ENCODE measurements around the gene ATXN1.

Gene ATXN1

DNA sequence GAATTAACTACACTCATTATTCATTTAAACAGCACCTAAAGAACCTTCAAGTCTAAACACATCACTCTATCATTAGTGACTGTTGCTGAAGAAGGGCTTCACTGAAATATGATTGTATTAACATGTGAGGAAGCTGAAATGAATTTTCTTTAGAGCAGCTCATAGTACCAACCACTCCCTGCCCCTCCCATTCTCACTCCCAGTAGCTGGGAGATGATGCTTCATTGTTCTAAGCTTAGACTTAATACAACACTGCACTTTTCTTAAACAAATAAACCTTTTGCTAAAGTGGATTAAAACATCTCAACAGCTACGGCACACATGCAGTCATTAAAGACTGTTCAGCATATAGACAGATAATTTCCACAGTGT lies 63.1 kb downstream of the ATXN1 start:
- DNase-seq (ENCODE audit: low spot score) = no peak

DNA sequence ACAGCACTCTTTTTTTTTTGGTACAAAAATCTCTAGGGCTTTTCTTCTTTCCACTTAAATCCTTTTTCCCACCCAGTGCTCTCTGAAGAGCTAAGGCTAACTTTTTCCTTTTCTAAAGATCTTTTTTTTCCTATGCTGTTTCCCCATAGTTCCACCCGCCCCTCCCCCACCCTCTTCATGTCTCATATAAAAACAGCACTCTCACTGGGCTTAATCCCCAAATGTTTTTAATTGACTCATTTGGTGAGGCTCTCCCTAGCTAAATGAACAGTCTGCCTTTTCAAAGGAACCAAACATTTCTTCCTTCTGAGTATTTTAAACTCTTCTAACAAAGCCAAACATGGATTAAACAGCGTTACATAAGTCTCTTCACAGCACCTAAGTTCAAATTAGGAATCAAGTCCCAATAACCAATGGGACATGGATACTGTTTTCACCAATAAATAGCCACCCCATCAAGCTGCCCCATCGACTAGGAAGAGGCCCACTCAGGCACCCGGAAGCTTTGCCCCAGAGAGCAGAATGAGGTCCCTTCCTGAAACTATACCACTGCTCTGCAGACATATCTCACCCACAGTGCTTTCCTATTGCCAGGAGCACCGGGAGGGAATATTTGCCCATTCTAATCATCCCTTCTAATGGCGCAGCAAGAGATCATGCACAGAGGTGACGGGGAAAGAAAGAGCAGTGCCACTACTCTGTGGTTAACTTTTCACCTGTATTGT lies 63.7 kb downstream of the ATXN1 start:
- no peak for DNase-seq (ENCODE audit: low spot score)

DNA sequence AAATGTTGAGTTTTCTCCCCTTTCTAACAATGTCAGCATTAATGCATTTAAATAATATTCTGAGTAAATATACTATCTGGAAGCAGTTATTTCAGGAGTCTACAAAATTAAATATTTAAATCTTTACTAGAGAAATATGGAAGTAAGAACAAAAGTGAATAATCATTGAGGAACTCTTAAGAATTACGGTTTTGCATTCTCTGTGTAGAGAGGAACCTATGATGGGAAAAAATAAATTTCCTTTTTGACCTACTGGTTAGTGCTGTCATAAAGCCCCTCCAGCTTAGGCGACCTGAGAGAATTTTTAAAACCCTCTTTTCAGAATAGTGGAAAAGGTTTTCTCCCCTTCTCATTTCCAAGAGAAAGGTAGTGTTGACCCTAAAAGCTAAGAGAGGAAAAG lies 64.8 kb downstream of the ATXN1 start:
- no peak for DNase-seq (ENCODE audit: low spot score)

DNA sequence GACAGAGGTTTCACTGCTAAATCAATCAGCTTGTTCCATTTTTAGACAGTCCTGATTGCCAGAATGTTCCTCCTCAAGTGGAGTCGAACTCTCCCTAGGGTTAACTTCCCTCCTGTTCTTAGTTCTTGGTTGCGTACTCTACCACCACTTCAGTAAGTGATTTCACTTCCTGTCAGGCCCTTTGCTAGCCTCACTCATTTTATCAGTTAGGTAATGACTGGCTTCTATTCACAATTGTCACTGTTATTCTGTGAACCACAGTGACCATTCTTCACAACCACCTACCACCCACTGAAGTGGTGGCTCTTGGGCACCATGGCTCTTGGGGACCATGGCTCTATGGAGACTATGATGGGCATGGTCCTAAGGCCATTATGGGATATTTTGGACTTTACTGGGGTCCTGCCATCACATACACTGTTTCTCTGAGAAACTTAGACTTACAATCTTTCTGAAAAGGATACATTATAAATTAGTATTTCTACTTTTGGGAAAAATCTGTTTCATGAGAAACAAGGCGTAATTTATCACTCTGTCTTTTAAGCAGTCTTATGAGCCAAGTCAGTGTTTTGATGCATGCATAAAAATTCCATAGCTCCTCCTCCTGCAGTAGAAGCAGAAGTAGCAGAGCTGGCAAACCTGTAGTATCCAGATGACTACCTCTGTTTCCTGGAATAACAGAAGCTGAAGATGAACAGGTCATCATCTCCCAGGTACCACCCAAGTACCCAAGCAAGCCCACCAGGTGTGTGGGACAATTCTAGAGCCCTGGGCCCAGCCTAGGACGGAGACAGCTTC lies 66.3 kb downstream of the ATXN1 start:
- no peak for DNase-seq (ENCODE audit: low spot score)

DNA sequence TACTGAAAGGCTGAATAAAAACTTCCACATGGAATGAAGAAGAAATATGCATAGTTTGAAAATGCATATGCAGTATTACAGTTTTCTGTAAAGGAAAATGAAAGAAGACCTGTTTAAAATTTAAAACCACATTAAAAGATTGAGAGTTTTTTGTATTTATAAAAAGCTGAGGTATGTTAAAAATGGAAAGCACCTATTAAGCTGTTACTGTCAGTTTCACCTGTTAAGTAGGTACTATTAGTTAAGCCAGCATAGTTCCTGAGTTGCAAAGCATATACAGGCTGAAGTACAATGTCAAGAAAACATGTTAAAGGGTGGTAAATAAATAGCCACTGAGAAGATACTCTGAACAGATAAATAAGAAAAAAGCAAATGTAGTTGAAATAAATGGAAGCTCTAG lies 69.9 kb downstream of the ATXN1 start:
- DNase-seq (ENCODE audit: low spot score) = no peak

DNA sequence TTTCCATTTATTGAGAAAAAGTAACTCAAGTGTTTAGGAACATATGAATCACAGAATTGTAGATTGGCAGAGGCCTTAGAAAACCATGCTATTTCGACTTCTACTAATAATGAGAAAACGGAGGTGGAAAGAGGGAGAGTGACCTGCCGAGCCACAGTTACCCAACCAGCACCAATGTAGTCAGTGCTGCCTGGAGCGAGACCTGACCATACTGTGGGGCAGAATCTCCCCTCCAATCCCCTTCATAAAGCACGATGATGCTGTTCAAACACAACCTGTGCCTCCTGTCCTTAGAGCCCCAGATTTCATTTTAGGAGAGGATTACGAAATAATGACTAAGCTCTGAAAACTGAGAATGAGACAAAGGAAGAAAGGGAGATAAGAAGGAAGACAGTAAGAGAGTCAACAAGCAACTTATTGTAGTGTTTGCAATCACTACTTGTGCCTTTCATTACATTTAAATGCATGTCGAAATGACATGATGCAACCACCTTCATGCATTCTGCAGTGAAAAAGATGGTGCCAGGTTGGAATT lies 70.6 kb downstream of the ATXN1 start:
- no peak for DNase-seq (ENCODE audit: low spot score)

DNA sequence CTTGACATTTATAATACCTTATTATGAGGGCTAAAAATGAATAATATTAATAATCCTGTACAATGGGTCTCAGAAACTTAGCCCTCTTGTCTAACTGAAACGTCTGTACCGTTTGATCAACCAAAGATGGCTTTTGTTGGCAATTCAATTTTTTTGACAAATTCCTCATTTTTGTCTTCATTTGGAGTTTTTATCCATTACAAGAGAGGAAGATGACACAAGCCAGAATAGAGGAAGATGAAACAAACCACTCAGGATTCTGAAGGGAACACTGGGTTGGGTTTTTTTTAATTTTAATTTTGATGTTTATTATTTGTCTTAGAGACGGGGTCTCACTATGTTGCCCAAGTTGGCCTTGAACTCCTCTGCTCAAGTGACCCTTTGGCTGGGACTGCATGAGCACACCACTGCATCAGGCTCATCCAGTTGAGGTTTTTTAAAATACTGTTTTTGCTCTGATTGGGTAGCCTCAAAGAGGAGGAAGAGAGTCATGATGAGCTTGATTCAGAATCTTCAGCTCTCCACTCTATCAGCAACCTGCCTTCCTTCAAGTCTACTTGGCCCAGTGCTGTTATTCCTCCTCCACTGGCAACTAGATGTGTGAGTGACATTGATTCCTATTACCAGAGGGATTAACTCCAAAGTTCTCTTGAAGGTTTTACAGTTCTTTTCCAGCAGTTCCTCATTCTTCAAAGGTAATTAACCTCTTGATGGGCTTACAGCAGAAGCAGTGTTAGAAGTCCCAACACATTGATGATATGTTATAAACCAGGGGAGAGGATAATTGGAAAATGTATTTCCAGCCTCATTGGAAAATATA lies 71.3 kb downstream of the ATXN1 start:
- DNase-seq (ENCODE audit: low spot score) = no peak

DNA sequence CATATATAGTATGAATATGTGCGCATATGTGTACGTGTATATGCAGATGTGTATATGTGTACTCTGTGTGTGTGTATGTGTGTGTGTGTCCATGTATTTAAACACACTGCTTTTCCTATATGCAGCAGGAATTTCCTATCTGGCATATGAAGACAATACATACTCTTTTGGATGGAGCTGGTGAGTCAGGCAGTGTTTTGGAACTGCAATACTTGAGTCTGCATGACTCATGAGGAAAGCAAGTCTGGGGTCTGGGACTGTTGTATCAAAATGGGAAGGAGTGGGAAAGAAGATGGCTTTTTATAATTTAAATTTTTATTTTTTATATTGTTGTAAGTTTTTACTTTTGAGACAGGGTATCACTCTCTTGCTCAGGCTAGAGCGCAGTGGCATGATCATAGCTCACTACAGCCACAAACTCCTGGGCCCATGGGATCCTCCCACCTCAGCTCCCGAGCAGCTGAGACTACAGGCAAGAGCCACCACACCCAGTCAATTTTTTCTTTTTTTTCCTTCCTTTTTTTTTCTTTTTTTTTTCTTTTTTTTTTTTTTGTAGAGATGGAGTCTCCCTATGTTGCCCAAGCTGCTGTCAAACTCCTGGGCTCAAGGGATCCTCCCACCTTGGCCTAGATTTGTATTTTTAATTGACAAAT lies 72.2 kb downstream of the ATXN1 start:
- DNase-seq (ENCODE audit: low spot score) = peak; percentile 92

DNA sequence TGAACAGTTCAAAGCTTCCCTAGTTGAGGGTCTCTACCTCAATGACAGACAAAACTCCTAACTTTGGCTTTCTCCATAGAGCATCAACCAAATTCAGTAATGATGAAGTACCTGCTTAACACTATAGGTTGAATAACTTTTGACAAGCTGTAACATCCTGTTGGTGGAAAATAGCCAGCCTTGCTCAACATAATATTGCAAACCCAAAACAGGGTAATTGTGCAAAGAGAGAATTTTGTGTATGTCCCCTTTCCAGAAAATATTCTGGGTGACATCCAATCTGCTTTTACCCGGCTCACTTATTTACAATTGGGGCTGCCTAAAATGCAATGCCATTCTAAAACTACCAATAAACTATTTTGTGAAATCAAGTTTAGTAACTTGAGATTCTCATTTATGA lies 72.8 kb downstream of the ATXN1 start:
- no peak for DNase-seq (ENCODE audit: low spot score)

DNA sequence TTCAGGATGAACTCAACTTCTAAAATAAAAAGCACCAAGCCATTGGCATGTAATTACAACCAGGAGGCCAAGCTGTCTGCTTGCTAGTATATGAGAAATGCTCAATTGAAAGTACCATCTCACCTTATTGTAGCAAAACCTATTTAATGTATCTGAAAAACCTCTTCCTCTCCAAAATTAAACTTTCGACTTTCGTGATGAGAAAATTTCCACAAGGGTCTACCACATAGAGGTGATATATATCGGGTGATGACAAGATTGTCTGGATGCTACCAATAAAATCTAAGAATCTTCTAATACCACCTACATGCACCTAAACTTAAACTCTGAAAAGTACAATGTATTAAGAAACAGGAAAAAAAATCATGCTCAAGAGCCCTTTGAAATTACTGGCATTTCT lies 74.2 kb downstream of the ATXN1 start:
- no peak for DNase-seq (ENCODE audit: low spot score)

DNA sequence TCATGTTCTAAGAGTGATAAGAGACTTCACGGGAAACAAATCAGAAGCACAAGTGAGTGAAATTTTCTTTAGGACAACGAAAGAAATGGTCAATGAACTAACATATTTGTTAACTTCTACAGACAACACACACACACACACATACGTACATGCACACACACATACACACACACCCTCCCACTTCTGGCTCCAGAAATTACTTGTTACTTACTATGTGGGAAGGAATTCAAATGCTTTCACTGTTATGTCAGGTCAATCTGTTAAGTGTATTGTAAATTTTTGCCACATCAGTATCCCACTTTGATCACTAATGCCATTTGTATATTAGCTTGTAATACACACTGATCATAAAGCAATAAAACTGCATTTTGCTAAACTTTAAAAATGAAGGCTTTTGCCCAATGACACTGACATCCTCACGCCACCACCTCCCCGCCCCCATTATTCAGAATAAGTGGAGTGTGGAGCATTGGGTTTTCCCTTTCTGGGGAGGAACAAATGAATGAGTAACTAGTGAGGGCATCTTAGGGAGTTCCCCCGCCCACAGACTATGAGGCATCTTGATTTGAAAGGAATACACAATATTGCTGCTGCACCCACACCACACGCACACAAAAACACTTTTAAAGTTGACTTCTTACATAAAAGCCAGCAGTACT lies 76.2 kb downstream of the ATXN1 start:
- DNase-seq (ENCODE audit: low spot score) = no peak

DNA sequence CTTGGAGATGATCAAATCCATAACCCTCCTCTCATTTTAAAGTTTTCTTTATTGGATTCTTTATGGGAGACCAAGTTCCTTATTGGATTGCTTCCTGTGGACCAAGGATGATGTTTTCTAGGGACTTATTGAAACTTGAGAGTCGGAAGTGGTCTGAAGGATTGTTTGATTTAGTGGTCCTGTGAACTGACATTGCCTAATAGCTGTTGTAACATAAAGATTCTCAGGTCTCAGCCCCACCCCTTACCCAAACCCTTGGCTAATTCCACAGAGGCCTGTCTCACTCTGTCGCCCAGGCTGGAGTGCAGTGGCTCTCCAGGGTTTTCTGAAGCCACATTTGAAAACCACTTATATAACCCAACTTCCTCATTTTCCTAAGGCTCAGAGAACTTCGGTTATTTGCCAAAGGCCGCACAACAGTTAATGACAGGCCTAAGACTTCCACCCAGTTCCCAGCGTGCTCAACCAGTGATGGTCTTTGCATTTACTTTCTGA lies 77.0 kb downstream of the ATXN1 start:
- no peak for DNase-seq (ENCODE audit: low spot score)

DNA sequence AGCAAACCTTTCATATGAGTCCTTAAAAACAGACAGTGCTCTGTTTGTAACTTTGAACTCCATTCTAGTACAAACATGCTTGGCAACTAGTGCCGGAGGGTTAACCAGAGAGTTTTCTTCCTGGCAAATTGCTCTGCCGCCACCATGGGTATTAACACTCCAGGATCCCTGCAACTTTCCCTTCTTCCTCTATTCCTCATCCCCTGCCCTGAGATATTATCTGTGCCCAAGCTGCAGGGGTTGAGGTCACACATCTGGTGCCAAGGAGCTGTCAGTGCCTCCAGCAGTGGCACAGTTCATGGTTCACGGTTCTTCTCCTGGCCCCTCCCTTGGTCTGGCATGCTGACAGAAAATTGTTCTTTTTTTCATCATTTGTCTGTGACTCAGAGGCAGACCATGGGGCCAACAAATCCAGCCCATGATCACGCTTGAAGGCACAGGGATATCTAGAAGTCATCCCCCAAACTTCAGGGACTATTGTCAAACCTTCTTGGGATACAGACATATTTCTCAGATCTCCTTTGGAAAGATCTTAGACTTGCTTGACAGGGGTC lies 77.5 kb downstream of the ATXN1 start:
- no peak for DNase-seq (ENCODE audit: low spot score)

DNA sequence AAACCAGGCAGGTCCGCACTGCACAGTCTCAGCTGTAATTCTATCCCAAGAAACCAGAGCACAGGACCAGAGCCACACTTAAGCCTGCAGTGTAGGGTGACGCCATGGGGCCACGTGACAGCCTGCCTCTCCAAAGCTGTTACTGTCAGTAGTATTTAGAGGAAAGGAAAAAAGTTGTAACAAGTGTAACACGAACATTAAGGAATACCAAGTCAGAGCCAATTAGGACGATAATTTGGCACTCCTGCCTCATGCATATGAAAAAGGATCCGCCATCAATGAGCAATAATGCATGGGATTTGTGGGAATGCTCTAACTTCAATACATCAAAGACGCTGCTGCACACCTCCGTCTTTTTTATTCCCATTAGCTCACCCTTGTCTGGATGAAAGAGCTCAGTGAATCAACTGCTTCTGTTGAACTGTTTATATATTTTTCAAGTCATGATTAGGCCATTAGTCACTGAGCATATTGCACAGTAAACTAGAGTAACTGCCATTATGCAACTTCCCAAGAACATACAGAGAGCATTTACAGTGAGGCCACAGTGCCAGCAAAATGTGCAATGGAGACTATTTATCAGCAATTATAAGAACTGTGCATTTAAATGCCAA lies 79.9 kb downstream of the ATXN1 start:
- DNase-seq (ENCODE audit: low spot score) = peak; percentile 36

DNA sequence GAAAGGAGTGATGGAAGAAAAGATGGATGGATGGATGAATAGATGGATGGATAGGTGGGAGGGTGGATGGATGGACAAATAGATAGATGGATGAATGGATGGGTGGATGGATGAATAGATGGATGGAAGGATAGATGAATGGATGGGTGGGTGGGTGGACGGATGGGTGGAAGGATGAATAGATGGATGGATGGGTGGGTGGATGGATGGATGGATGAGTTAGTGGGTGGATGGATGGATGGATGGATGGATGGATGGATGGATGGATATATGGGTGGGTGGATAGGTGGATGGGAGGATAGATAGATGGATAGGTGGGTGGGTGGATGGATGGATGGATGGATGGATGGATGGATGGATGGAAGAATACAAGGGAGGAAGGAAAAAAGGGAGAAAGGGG lies 82.2 kb downstream of the ATXN1 start:
- no peak for DNase-seq (ENCODE audit: low spot score)

DNA sequence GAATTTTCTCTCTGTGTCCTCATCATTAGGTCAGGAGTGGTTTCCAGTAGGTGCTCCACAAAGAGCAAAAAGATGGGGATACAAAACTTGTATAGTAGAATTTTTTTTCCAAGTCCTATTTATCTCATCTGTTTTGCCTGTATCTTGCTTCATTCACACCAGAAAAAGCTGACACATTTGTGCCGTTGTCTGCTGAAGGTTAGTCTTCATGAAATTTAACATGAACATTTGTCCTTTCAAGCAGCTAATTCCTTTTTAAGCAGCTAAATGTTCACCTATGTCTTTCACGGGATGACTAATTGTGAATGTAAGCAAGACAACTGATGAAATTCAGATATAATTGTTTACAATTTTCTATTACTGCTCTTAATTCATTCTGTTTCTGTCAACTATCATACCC lies 83.8 kb downstream of the ATXN1 start:
- no peak for DNase-seq (ENCODE audit: low spot score)

DNA sequence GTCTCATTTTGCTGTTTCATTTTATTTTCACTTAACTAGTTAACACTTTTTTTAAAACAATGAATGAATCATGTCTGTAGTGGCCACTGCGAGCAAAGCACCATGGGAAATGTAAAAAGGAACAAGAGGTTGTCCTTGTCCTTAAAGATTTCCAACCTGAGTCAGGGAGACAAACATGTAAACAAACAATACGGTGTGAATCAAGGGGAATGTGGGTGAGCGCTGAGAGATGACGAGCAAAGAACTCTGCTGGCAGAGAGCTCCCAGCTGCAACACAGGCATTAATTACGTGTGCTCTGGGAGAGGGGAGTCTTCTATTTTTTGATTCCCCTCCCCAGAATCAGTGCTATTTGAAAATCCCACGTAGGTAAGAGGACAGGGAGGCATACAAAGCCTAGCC lies 84.3 kb downstream of the ATXN1 start:
- no peak for DNase-seq (ENCODE audit: low spot score)

DNA sequence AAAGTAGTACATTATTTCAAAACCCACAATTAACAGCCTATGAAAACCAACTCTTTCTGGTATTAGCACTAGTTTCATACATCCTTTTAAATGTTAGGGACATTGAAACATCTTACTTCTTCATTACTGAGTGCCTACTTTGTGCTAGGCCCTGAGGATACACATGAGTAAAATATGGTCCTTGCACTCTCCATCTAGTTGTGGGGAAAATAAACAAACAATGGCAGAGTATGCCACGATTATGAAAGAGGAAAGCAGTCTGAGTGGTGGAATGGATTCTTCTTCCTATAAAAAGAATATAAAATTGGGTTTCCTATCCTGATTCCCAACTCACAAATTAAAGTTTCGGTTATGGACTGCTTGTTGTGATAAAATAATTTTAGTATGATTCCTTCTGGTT lies 84.9 kb downstream of the ATXN1 start:
- DNase-seq (ENCODE audit: low spot score) = no peak

DNA sequence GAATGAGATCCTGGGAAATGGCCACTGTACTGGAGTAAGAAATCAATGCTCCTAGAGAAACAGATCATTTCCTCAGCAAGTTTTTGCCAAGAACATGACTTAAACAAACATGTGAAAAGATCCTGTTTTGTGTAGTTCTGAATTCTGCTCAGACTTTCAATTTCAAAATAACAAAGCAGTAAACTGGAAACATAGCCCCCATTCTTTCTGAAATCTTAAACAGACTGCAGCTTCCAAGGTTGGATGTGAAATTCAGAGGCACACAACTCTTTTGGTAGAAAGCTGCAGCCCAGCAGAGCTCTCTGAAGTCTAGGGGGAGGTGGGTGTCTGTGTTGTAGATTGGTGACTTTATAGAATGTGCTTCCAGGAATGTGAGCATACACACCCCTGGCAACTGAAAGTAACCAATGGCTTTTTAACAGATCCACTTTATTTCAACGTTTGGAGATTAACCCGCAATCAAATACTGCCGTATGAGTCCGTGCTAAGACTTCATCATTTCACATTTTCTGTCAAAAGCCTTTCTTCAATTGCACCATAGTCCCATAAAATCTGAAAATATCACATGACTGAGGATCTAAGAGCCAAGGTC lies 86.4 kb downstream of the ATXN1 start:
- DNase-seq (ENCODE audit: low spot score) = no peak
